ENCODE results near the gene TXNDC16.

DNA sequence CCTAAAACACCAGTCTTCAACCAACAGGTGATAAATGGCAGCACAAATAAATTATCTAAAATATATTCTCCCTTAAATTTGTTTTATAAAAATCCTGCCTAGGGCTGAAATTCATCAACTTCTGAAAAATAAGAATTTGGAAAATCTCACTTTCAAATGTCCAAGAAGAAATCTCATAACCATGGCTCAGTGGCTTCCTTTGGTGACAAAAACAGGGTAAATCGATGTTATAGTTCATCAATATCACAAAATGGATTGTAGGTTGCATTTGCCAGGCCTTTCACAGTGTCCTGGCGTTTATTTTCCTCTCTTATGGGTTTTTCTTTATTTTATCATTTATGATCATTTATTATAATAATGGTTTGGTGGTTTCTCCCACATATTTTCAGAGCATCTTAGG is 135.2 kb downstream of the TXNDC16 start:
- TF ChIP-seq PREB (CRISPR knock-in tag; IDR thresholded peaks at IDR 0.05; ENCODE audit: borderline replicate concordance) (no peak), CBFB (CRISPR knock-in tag; IDR thresholded peaks at IDR 0.05; ENCODE audit: low read depth) (no peak), CTCF (IDR thresholded peaks at IDR 0.05) (no peak), ZNF121 (CRISPR knock-in tag; IDR thresholded peaks at IDR 0.05) (no peak), NR3C1 (CRISPR knock-in tag; conservative IDR thresholded peaks at IDR 0.05; ENCODE audit: low read depth) (no peak), GTF2I (CRISPR knock-in tag; conservative IDR thresholded peaks at IDR 0.05) (no peak), JAZF1 (CRISPR knock-in tag; IDR thresholded peaks at IDR 0.05) (no peak), FOXP1 (CRISPR knock-in tag; IDR thresholded peaks at IDR 0.05; ENCODE audit: borderline replicate concordance) (no peak)
- TF ChIP-seq, protein P1, sequence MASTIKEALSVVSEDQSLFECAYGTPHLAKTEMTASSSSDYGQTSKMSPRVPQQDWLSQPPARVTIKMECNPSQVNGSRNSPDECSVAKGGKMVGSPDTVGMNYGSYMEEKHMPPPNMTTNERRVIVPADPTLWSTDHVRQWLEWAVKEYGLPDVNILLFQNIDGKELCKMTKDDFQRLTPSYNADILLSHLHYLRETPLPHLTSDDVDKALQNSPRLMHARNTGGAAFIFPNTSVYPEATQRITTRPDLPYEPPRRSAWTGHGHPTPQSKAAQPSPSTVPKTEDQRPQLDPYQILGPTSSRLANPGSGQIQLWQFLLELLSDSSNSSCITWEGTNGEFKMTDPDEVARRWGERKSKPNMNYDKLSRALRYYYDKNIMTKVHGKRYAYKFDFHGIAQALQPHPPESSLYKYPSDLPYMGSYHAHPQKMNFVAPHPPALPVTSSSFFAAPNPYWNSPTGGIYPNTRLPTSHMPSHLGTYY (CRISPR knock-in tag; IDR thresholded peaks at IDR 0.05): no peak
- TF ChIP-seq, protein P2, sequence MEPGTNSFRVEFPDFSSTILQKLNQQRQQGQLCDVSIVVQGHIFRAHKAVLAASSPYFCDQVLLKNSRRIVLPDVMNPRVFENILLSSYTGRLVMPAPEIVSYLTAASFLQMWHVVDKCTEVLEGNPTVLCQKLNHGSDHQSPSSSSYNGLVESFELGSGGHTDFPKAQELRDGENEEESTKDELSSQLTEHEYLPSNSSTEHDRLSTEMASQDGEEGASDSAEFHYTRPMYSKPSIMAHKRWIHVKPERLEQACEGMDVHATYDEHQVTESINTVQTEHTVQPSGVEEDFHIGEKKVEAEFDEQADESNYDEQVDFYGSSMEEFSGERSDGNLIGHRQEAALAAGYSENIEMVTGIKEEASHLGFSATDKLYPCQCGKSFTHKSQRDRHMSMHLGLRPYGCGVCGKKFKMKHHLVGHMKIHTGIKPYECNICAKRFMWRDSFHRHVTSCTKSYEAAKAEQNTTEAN (CRISPR knock-in tag; IDR thresholded peaks at IDR 0.05): no peak
- TF ChIP-seq, protein P3, sequence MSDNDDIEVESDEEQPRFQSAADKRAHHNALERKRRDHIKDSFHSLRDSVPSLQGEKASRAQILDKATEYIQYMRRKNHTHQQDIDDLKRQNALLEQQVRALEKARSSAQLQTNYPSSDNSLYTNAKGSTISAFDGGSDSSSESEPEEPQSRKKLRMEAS (CRISPR knock-in tag; IDR thresholded peaks at IDR 0.05): no peak
